ENCODE results near the gene C16orf96. TPM values are rescaled to one million over a fixed set of nuclear protein-coding genes. Genes with fewer than 3 reads are reported as not detected.
A peak's percentile ranks its signal among the peaks of the same experiment; 100 is the strongest.

Gene C16orf96
- total and polyA plus RNA-seq, 2 of the 8 experiments (the other 6 are each of a cell fraction or from before 2014, with no cell fraction given) = 1.0 to 1.3 TPM

DNA sequence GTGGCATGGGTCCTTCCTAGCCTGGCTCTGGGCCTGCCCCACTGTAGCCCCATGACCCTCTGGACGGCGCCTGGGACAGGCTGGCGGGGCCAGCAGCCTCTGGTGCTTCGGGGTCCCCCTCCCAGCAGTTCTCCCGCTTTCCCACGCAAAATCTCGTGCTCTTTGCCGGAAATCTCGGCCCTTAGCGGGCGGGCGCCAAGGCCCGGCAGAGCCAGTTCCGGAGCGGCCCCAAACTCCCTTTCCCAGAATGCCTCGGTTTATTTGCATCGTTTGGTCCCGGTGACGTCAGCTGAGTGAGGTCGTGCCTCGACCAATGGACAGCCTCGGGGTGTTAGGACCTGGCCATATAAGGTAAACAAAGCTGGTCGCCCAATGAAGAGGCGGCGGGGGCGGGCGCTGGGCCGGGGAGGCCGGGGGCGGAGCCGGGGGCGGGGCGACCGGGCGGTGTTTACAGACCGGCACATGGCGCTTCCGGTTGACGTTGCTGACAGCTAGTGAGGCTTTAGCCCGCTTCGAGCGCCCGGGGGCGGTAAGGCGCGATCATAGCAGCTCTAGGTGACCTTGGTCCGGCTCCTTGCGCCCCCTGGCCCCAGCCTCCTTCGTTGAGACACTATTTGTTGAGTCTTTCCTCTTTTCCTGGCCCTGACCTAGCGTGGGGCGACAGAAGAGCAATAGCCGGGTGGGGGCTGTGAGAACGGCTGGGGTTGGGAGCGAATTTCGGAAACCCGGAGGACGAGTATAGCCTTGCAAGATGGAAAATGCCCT is 60.1 kb downstream of the C16orf96 start (continued):
- TF ChIP-seq RBBP5 (IDR thresholded peaks at IDR 0.05; ENCODE audit: borderline replicate concordance, low read depth, low read length) (no peak), BRCA1 (IDR thresholded peaks at IDR 0.05; ENCODE audit: low read depth, low read length) (peak; percentile 89), JUN (IDR thresholded peaks at IDR 0.05; ENCODE audit: low read depth, low read length) (no peak), PHF8 (conservative IDR thresholded peaks at IDR 0.05; ENCODE audit: low read depth, low read length) (peak; percentile 63), EGR1 (IDR thresholded peaks at IDR 0.05; ENCODE audit: borderline replicate concordance, low read depth, low read length) (peak; percentile 34; the same call in 1 of the 2 replicates), HDAC6 (IDR thresholded peaks at IDR 0.05; ENCODE audit: low read depth, low read length) (no peak), RAD21 (IDR thresholded peaks at IDR 0.05 in 1 of 2, conservative IDR thresholded peaks at IDR 0.05 in 1 of 2; ENCODE audit: low read depth in 2 of 2, low read length in 2 of 2) (peak; percentile 24 to 49), KDM5A (IDR thresholded peaks at IDR 0.05; ENCODE audit: low read length) (no peak), ZNF274 (IDR thresholded peaks at IDR 0.05; ENCODE audit: borderline replicate concordance, extremely low read depth, low read length) (no peak)
- TF ChIP-seq, protein P1, sequence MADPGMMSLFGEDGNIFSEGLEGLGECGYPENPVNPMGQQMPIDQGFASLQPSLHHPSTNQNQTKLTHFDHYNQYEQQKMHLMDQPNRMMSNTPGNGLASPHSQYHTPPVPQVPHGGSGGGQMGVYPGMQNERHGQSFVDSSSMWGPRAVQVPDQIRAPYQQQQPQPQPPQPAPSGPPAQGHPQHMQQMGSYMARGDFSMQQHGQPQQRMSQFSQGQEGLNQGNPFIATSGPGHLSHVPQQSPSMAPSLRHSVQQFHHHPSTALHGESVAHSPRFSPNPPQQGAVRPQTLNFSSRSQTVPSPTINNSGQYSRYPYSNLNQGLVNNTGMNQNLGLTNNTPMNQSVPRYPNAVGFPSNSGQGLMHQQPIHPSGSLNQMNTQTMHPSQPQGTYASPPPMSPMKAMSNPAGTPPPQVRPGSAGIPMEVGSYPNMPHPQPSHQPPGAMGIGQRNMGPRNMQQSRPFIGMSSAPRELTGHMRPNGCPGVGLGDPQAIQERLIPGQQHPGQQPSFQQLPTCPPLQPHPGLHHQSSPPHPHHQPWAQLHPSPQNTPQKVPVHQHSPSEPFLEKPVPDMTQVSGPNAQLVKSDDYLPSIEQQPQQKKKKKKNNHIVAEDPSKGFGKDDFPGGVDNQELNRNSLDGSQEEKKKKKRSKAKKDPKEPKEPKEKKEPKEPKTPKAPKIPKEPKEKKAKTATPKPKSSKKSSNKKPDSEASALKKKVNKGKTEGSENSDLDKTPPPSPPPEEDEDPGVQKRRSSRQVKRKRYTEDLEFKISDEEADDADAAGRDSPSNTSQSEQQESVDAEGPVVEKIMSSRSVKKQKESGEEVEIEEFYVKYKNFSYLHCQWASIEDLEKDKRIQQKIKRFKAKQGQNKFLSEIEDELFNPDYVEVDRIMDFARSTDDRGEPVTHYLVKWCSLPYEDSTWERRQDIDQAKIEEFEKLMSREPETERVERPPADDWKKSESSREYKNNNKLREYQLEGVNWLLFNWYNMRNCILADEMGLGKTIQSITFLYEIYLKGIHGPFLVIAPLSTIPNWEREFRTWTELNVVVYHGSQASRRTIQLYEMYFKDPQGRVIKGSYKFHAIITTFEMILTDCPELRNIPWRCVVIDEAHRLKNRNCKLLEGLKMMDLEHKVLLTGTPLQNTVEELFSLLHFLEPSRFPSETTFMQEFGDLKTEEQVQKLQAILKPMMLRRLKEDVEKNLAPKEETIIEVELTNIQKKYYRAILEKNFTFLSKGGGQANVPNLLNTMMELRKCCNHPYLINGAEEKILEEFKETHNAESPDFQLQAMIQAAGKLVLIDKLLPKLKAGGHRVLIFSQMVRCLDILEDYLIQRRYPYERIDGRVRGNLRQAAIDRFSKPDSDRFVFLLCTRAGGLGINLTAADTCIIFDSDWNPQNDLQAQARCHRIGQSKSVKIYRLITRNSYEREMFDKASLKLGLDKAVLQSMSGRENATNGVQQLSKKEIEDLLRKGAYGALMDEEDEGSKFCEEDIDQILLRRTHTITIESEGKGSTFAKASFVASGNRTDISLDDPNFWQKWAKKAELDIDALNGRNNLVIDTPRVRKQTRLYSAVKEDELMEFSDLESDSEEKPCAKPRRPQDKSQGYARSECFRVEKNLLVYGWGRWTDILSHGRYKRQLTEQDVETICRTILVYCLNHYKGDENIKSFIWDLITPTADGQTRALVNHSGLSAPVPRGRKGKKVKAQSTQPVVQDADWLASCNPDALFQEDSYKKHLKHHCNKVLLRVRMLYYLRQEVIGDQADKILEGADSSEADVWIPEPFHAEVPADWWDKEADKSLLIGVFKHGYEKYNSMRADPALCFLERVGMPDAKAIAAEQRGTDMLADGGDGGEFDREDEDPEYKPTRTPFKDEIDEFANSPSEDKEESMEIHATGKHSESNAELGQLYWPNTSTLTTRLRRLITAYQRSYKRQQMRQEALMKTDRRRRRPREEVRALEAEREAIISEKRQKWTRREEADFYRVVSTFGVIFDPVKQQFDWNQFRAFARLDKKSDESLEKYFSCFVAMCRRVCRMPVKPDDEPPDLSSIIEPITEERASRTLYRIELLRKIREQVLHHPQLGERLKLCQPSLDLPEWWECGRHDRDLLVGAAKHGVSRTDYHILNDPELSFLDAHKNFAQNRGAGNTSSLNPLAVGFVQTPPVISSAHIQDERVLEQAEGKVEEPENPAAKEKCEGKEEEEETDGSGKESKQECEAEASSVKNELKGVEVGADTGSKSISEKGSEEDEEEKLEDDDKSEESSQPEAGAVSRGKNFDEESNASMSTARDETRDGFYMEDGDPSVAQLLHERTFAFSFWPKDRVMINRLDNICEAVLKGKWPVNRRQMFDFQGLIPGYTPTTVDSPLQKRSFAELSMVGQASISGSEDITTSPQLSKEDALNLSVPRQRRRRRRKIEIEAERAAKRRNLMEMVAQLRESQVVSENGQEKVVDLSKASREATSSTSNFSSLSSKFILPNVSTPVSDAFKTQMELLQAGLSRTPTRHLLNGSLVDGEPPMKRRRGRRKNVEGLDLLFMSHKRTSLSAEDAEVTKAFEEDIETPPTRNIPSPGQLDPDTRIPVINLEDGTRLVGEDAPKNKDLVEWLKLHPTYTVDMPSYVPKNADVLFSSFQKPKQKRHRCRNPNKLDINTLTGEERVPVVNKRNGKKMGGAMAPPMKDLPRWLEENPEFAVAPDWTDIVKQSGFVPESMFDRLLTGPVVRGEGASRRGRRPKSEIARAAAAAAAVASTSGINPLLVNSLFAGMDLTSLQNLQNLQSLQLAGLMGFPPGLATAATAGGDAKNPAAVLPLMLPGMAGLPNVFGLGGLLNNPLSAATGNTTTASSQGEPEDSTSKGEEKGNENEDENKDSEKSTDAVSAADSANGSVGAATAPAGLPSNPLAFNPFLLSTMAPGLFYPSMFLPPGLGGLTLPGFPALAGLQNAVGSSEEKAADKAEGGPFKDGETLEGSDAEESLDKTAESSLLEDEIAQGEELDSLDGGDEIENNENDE (IDR thresholded peaks at IDR 0.05; ENCODE audit: insufficient replicate concordance, low read length) = no peak

Measured in H1 (cell line).